Femur (tissue), 1 donor: ENCODE results near the gene PLXNC1.

Source experiments
- DNase-seq: peaks from one replicate; pipeline ENCODE4 v3.0.0-alpha.2; 2017

PLXNC1 gene

DNA sequence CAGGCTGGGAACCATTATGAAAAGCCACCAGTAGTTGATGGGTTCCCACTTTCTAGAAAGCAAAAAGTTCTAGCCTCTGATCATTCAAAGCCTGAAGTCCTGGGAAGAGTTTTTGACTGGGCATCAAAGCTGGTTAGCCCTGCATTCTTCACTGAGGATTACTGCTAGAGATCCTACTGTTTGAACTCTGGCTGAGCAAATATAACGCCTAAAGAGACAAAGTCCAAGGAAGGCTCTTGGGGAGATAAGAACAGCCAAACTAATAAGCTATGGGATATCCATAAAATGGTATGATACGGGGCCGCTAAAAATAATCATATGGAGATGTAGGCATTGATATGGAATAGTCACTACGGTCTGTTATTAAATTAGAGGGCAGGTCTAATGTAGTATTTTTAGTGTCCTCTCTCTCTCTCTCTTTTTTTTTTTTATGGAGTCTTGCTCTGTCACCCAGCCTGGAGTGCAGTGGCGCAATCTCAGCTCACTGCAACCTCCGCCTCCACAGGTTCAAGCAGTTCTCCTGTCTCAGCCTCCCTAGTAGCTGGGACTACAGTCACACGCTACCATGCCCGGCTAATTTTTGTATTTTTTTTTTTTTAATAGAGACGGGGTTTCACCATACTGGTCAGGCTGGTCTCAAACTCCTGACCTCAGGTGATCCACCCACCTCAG, 35.5 kb downstream of the PLXNC1 start:
- DNase-seq: no peak

DNA sequence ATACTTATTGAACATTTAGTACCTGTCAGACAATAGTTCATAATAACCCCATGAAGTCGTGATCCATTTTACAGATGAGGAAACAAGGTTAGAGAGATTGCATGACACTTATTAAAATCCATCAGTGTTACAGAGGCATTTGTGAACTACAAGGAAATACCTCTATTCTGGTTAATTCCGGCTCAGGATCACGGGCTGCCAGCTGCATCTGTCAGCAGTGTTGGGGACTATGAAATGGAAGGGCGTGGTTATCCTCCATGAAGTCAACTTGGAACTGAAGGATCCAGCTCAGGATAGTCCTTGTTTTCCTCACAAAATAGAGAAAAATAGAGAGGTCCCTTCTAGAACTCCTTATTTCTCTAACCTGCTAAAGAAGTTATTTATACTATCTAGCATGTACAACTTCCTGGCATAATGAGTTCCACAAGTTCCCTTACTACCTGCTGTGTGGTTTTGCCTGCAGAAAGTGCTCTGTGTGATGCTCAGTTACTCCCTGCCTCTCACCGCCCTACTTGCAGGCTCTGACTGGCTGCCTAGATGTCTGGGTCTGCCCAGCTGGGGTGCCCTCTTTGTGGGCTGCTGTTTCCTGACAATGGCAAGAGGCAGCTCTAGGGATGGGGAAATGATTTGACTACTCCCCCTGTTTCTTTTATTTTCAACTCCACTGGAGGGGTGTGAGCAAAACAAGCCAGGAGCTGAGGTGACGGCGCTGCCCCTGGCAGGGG, 36.8 kb downstream of the PLXNC1 start:
- DNase-seq: no peak

DNA sequence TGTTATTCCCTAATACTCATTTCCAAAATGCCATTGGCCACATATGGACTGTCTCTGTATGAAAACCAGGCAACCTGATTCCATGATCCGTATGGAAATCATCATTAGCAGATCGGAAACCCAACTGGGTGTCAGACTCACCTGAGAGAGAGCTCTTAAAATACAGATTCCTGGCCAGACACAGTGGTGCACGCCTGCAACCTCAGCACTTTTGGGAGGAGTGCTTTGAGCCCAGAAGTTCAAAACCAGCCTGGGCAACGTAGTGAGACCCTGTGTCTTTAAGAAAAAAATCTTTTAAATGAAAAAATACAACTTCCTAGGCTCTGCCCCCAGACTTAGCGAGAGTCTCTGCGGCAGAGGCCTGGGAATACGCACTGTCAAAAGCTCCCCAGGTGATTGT, 37.4 kb downstream of the PLXNC1 start:
- DNase-seq: no peak

DNA sequence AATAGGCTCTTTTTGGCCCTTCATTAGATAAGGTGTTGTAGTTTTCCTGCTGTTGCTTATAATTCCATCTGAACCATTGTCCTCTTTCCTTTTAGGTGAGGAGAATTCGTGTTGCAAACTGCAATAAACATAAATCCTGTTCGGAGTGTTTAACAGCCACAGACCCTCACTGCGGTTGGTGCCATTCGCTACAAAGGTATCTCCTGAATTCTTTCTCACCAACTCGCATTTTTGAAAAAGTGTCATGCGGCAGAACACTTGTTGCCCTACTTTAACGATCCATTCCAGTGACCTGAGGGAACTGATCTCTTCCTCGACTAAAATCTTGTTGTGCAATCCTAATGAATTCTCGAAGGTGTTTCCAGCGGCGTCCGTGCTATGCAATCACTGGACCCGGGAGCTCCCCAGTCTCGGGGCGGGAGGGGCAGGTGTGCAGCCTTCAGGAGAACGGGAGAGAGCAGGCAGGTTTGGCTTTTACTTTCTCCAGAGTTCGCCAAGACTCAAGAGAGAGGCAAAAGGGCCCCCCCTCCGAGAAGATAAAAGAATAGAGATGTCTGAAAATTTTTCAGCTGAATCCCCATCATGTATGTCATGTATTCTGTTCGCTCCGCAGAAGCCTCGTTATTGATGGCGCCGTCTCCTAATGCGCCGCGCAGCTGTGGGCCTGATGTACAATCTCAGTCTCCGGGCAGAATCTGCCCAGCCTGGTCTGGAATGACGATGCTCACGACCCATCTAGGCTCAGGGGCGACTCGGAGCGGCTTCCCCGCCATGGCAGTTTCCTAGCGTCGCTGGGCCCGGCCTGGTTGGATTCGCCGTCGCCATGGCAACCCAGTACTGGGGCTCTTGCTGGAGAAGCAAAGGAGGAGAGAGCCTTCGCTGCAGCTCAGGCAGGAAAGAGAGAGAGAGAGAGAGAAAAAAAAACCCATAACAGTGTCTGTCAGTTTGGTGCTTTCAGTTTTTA, 38.2 kb downstream of the PLXNC1 start:
- peak; percentile 82 for DNase-seq

DNA sequence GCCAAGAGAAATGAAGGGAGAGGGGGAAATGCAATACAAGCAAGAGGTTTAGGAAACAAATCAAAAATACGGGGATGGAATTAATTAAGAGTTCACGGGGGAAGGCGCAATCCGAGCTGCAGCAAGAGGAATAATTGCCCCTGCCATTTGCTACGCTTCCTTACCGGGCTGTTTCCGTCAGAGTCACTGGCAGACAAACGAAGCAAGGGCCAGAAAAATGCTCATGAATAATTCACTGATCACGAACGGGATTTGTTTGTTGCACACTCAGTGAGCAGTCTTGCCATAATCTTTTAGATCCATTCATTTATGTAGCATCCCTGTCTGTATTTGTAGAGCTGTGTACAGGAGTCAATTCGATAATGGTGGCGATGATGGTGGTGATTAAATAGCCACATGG, 39.0 kb downstream of the PLXNC1 start:
- DNase-seq: no peak

DNA sequence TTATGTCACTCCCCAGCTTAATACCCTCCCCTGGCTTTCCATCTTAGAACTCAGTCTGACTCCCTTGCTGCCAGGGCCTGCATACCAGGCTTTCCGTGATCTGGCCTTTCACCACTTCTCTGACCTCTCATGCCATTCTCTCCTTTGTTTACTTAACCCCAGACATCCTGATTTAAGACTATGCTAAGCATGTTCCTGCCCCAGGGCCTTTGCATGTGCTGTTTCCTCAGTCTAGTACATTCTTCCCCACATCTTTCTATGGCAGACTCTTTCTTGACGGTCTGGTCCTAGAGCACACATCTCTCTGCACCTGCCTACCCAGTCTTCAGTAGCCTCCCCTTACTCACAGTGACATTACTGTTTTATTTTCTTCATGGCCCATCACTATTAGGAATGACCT, 42.2 kb downstream of the PLXNC1 start:
- no peak for DNase-seq

DNA sequence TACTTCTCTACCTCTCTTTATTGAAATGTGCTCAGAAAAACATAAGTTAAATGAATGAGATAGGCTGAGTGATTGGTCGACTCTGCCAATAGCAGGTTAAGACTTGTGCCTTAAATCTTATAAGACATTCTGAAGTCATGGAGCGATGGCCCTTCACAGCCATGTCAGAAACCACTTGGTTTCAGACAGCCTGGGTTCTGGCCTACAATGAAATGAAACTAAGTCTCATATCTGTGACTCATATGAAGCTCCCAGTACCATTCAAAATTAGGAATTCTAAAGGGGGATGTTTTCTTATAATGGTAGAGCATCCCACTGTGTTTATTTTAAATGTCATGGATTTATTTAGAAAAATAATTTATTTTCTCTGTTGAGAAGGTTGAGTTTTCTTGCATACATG, 42.6 kb downstream of the PLXNC1 start:
- no peak for DNase-seq

DNA sequence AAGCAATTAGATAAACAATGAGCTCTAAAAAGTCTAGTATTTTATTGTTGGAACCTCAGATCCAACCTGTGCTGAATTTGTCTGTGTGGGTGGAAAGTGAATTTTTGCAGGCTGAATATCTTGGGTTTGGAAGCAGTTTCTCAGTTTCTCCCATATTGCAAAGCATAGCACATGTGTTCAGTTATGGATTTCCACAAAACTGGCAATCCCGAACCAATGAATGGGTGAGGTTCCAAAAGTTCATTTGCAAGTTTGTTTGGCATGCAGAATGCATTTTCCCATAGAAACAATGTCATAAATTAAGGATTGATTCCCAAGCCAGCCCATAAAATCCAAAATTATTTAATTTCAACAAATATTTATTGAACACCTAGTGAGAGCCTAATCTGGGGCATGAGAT, 43.4 kb downstream of the PLXNC1 start:
- no peak for DNase-seq

DNA sequence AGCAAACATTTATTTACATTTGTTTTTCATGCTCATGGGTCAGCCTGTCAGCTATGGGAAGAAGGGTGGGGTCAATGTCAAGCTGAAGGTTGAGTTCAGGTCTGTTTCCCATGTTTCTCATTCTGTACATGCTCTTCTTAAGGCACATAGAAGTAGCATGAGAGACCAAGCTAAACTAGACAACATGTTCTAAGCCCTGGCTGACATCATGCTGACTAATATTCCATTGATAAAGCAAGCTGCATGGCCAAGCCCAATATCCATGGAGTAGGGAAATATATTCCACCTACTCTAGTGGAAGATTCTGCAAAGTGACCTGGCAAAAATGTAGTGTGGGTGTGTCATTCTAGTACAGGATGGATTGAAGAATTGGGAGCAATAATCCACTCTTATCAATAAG, 44.1 kb downstream of the PLXNC1 start:
- DNase-seq: no peak

DNA sequence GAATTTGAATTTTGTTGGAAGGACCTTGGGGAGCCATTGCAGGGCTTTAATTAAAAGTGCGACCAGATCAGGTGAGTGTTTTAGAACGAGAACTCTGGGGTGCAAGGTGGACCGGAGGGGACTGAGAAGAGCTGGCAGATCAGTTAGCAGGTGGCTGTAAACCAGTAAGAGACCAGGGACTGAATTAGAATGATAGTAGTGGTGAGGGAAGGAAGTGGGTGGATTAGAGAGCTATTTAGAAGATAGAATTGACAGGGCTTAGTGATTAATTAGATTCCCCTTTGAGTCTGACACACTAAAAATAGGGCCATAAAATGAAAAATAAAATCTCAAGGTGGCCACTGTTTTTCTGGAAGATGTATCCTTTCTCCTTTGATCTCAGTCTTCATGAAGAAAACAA, 44.8 kb downstream of the PLXNC1 start:
- DNase-seq: no peak

DNA sequence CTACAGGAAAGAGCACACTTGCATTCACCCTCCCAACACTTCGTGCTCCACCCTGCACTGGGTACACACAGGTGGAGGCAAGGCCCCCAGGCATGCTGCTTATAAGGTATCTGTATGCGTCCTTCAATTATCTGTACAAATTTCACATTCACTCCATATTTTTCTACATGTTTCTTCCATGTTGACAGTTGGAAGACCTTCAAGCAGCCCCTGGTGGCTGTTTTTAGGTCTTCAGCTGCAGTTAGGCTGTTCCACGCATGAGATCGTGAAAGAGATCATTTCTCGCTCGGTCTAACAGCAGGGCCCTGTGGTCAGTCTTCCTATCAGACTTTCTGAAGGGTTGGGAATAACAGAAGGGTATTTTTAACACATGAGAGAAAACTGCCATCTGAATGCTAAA, 47.1 kb downstream of the PLXNC1 start:
- no peak for DNase-seq

DNA sequence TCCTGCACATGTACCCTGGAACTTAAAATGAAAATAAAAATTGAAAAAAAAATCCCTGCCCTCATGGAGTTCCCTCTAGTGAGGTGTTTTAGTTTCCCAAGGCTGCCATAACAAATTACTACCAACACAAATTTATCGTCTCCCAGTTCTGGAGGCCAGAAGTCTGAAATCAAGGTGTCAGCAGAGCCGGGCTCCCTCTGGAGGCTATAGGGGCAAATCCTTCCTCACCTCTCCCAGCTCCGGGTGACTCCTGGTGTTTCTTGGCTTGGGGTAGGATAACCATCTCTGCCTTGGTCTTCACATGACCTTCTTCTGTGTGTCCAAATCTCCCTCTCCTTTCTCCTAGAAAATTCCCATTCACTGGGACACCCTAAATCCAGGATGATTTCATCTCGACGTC, 50.1 kb downstream of the PLXNC1 start:
- no peak for DNase-seq

DNA sequence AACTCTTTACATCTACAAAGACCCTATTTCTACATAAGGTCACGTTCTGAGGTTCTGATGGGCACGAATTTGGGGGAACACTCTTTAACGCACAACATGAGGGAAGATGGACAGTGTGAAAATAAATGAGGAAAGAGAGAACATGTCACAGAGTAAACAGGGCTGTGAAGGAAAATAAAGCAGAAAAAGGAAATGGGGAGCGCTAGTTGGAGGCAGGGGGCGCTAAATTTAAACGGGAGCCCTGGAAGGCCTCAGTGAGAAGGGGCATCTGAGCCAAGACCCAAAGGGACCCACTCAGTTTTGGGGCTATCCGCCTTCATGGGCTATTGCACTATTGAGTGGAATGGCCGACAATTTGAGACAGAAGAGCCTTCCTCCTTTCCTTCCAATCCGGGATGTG, 50.5 kb downstream of the PLXNC1 start:
- DNase-seq: no peak

DNA sequence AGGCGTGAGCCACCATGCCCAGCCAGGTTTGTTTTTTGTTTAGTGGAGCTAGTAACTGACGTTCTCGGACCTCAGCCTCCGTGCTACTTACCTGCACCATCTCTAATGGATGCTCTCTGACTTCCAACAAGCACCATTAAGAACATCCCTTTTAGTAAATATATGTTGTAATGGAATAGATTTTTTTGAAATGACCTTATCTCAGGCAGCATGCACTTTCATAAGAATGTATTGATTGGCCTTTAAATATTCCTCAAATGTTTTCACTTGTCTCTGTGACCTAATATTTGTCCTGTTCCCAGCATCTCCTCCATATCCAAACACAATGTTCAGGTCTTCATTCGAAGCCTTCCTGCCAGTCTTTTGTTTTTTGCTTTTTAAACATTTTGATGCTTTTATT, 51.7 kb downstream of the PLXNC1 start:
- DNase-seq: no peak

DNA sequence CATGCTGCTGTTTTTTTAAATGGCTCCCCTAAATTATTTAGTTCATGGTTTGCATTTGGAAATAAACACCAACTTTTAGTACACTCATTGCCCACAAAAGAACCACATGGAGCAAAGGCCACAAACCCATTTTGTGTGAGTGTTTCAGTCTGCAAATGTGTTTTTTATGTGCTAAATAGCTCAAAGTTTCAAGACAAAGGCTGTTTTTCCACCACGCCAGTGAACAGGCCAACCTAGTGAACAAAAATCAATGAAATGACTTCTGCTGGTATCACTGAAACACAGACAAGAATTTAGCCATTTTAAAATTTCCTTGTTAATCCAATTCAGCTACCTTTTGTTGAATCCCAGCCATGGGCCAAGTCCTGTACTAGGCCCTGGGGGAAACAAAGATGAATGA, 52.3 kb downstream of the PLXNC1 start:
- DNase-seq: no peak

DNA sequence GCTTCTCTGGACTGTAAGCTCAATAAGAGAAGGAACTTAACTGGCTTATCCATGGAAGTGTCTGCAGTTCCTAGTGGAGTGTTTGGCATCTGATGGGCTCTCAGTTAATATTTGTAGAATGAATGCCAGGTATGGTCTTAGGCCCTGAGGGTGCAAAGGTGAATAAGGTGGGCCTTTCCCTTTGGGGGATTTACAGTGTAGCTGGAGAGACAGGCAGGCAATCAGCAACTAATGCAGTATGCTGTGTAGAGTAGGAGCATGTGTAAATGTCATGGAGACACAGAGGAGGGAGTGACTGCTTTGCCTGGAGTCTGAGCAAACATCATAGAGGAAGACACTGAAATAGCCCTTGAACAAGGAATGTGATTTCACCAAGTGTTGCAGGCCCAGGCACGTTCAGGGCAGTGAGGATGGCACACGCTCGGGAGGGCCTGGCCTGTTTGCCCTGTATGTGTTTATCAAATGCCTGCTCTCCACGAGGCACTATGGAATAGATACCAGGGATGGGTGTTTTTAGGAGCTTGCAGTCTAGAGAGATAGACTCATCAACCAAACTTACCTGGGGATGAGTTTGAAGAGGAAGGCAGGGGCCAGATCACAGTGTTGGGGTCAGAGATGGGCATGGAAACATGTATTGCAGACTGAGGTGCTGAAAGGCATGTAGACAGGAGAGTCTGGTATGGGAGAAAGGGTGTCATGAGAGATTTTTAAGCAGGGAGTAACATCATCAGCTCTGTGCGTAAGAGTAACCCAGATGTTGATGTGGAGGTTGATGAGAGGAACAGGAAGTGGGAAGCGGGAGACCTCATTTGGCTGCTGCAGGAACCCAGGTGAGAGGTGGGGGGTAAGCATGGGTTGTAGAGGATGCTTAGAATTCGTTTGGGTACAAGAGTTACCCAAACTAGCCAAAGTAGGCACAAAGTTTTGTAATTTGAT, 54.1 kb downstream of the PLXNC1 start:
- no peak for DNase-seq

DNA sequence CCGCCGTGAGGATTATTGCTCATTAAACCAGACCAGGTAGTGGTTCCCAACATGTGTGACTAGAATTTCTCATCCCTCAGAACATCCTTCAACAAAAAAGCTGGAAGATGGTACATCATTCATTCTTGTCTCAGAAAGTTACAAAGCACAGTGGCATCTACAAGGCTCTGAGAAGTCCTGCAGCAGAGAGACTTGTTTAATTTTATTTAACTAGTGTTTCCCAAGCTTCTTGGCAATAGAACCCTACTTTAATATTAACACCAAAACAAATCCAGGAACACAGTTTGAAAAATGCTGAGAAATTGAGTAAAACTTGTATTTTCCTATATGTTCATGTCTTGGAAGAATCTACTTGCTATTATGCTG, 54.8 kb downstream of the PLXNC1 start:
- DNase-seq: no peak

DNA sequence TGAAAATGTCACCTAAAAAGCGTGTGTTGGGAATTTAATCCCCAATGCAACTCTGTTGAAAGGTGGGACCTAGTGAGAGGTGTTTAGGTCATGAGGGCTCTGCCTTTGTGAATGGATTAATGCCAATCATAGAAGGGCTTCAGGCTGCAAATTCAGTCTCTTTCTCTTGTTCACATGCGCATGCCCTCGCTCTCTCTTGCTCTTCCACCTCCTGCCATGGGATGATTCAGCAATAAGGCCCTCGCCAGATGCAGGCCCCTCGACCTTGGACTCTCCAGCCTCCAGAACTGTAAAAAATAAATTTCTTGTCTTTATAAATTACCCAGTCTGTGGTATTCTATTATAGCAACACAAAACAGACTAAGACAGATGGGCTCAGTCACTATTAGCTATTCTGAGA, 55.4 kb downstream of the PLXNC1 start:
- DNase-seq: no peak

DNA sequence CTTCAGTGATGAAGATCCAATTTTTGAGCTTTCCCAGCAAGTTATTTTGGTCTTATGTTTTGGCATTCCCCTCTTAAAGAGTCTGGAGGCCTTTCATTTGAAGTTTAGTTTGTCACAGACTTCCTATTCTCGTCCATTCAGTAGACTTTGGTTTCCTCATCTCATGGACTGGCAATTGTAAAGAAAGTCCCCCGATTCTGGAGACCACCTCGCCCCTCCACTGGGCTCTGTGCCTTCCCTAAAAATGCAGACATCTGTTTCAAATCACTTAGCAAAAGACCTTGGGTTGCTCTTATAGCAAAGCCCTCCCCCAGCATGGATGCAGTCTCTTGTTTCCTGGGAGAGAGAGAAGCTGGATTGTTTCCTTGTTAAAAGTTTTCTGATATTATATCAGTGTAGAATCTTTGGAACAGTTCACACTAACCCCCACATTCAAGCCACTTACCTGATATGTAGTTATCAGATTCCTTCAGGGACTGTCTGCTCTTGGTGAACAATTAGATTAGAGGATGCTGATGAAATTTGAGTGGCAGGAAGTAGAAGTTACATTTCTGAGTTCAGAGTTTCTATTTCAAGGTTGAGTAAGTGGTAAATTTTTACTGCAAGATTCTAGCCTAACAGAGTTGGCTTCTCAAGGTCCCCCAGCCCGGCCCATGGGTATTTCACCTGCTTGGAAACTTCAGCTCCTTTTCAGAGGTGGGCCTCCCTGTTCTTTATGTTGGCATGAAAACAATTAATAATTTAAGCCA, 56.3 kb downstream of the PLXNC1 start:
- DNase-seq: no peak

DNA sequence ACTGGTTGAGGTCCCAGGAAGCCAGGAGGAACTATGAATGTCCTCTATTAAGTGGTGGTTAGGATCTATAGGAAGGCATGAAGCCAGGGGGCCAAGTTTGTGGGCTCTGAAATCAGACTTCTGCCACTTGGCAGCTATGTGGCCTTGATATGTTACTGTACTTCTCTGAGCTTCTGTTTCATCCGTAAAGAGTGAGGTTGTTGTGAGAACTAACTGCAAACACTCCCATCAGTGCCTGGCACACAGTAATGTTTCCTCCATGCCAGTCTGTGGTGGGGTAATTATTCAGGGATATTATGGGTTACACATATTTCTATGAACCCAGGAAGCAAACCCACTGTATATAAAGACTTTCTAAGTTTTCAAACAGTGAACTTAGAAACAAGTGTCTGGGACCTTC, 57.4 kb downstream of the PLXNC1 start:
- no peak for DNase-seq

DNA sequence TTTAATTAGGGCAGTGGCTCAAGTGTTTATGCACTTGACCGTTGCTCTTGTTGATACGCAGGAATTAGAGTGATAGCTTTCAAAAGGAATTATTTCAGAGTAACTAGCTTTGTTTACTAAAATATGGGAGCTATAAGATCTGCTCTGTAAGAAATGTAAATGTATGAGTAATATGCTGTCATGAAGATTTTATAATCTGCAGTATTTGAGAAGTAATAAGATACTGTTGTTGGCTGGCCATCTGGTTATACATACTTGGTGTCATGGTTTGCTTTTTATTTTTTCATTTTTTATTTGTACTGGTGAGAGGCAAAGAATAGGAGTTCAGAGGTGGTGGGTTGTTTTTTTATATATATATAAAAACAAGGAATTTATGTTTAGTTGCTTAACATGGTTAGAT, 58.5 kb downstream of the PLXNC1 start:
- DNase-seq: no peak

DNA sequence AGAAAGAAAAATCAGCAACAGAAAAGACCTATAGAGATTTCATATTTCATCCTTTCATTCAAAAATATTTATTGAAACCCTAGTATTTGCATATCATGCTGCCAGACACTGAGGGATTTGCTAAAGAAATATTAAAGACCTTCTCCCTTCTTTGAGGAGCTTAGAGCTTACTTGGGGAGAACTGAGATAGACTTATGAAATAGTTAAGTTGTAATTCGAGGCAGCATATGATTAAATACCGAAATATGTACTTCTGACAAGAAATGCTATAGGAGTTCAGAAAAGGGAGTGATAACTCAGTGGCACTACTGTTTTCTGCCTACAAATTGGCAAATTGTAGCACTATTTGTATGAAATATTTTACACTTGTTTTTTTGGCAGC, 59.1 kb downstream of the PLXNC1 start:
- DNase-seq: no peak
